ENCODE measurements around the gene CDH4.

CDH4 gene

DNA sequence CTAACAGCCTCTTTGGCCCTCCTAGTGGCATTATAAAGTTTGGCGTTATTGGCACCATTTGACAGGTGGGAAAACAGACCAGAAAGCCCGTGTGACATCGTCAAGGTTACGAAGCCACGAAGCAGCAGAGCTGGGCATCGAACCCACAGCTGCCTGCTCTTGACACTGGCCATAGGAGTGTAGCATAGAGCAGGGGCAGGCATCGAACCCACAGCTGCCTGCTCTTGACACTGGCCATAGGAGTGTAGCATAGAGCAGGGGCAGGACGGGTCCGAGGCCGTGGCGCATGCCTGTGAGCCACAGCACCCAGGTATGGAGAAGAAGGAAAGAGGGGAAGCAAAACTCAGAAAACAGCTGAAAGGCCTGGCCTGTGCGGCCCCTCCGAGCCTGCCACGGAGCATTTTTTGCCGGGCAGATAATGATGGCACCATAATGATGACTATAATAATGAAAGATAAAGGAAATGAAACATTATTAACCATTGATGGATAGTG is 33.1 kb downstream of the CDH4 start:
- WGBS (ENCODE audit: extremely low coverage, insufficient coverage, insufficient read length) = no CpG with 5 or more reads among the region's 15 CpGs
- no peaks in the 10 kb centered on the region for H3K27me3 ChIP-seq (ENCODE audit: insufficient read depth, low read length)
- H2AK5ac ChIP-seq (ENCODE audit: low read length) = no peak overlapping the region
- H3K27ac ChIP-seq (ENCODE audit: low read depth, low read length) = no peak overlapping the region
- no peaks in the 10 kb centered on the region for H3K79me1 ChIP-seq (ENCODE audit: low read length)
- H2BK5ac ChIP-seq (ENCODE audit: low read depth, low read length, poor library complexity) = no peak overlapping the region
- H3K23ac ChIP-seq (ENCODE audit: low read length) = no peak overlapping the region
- H3K4ac ChIP-seq (ENCODE audit: low read depth, low read length) = no peak overlapping the region
- H3K14ac ChIP-seq (ENCODE audit: low read length) = no peak overlapping the region
- no peaks in the 10 kb centered on the region for H3K79me2 ChIP-seq (ENCODE audit: control insufficient read depth, insufficient read depth, low read length, poor library complexity)
- no peak for DNase-seq
- H3K4me1 ChIP-seq (ENCODE audit: control insufficient read depth in 1 of 2, insufficient read depth in 2 of 2, low read length in 2 of 2) = no peaks in the 10 kb centered on the region
- no peak overlapping the region for H2AFZ ChIP-seq (ENCODE audit: insufficient read depth, low read length, poor library complexity)
- no peak overlapping the region for H2BK12ac ChIP-seq (ENCODE audit: low read length)
- no peaks in the 10 kb centered on the region for H3K36me3 ChIP-seq (ENCODE audit: control insufficient read depth in 1 of 2, insufficient read depth in 2 of 2, low read length in 2 of 2)
- H3K18ac ChIP-seq (ENCODE audit: low read length) = no peak overlapping the region
- no peak overlapping the region for H4K8ac ChIP-seq (ENCODE audit: low read depth, low read length)
- no peak overlapping the region for H3K4me3 ChIP-seq (ENCODE audit: low read depth, low read length)
- no peak overlapping the region for H4K91ac ChIP-seq (ENCODE audit: low read depth, low read length)
- H2BK120ac ChIP-seq (ENCODE audit: insufficient read depth, low read length, poor library complexity) = no peak overlapping the region
- H3K9ac ChIP-seq (ENCODE audit: low read length) = no peak overlapping the region
- no peak overlapping the region for H3K4me2 ChIP-seq (ENCODE audit: low read length)
- H4K12ac ChIP-seq (ENCODE audit: low read depth, low read length) = no peak overlapping the region
- peaks cover 13% of the 10 kb centered on the region for H3K9me3 ChIP-seq (ENCODE audit: insufficient read depth, low read depth, low read length)

DNA sequence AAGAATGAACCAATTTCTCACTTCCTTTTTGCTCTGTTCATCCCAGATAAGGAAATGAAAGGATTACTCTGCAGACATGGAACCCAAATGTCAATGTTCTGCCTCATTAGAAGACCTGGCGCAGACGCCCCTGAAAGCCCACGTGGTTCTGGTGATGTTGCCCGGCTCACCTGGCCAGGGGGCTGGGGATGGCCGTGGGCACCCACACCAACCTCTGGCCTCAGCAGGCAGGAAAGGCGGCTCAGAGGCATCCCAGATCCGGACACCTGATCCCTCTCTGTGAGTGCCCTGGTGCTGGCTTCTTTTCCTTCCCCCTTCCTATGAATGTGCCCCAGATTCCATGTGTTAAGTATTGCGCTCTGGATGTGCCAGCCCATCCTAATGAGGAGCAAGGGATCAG is 33.6 kb downstream of the CDH4 start:
- Histone ChIP-seq H4K12ac (ENCODE audit: low read depth, low read length) (no peak overlapping the region), H3K9me3 (ENCODE audit: insufficient read depth, low read depth, low read length) (peaks cover 16% of the 10 kb centered on the region), H3K23ac (ENCODE audit: low read length) (no peak overlapping the region), H3K4me2 (ENCODE audit: low read length) (no peak overlapping the region), H2BK5ac (ENCODE audit: low read depth, low read length, poor library complexity) (no peak overlapping the region), H3K4ac (ENCODE audit: low read depth, low read length) (no peak overlapping the region), H2AFZ (ENCODE audit: insufficient read depth, low read length, poor library complexity) (no peak overlapping the region), H4K91ac (ENCODE audit: low read depth, low read length) (no peak overlapping the region), H3K27ac (ENCODE audit: low read depth, low read length) (no peak overlapping the region), H3K14ac (ENCODE audit: low read length) (no peak overlapping the region), H4K8ac (ENCODE audit: low read depth, low read length) (no peak overlapping the region), H3K4me3 (ENCODE audit: low read depth, low read length) (no peak overlapping the region), H2BK12ac (ENCODE audit: low read length) (no peak overlapping the region), H3K79me1 (ENCODE audit: low read length) (no peaks in the 10 kb centered on the region), H2AK5ac (ENCODE audit: low read length) (no peak overlapping the region), H3K9ac (ENCODE audit: low read length) (no peak overlapping the region), H3K79me2 (ENCODE audit: control insufficient read depth, insufficient read depth, low read length, poor library complexity) (no peaks in the 10 kb centered on the region), H3K4me1 (ENCODE audit: control insufficient read depth in 1 of 2, insufficient read depth in 2 of 2, low read length in 2 of 2) (no peaks in the 10 kb centered on the region), H3K36me3 (ENCODE audit: control insufficient read depth in 1 of 2, insufficient read depth in 2 of 2, low read length in 2 of 2) (no peaks in the 10 kb centered on the region), H3K18ac (ENCODE audit: low read length) (no peak overlapping the region), H3K27me3 (ENCODE audit: insufficient read depth, low read length) (no peaks in the 10 kb centered on the region), H2BK120ac (ENCODE audit: insufficient read depth, low read length, poor library complexity) (no peak overlapping the region)
- no CpG with 5 or more reads among the region's 8 CpGs for WGBS (ENCODE audit: extremely low coverage, insufficient coverage, insufficient read length)
- no peak for DNase-seq

- no peak overlapping the region for H3K23ac ChIP-seq (ENCODE audit: low read length)
- no peaks in the 10 kb centered on the region for H3K79me2 ChIP-seq (ENCODE audit: control insufficient read depth, insufficient read depth, low read length, poor library complexity)
- peaks cover 12% of the 10 kb centered on the region for H3K9me3 ChIP-seq (ENCODE audit: insufficient read depth, low read depth, low read length)
- no peak overlapping the region for H4K91ac ChIP-seq (ENCODE audit: low read depth, low read length)
- no peak overlapping the region for H4K12ac ChIP-seq (ENCODE audit: low read depth, low read length)
- H3K9ac ChIP-seq (ENCODE audit: low read length) = no peak overlapping the region
- H2BK120ac ChIP-seq (ENCODE audit: insufficient read depth, low read length, poor library complexity) = no peak overlapping the region
- no peaks in the 10 kb centered on the region for H3K79me1 ChIP-seq (ENCODE audit: low read length)
- no peak overlapping the region for H2AFZ ChIP-seq (ENCODE audit: insufficient read depth, low read length, poor library complexity)
- H3K4me1 ChIP-seq (ENCODE audit: control insufficient read depth in 1 of 2, insufficient read depth in 2 of 2, low read length in 2 of 2) = no peaks in the 10 kb centered on the region
- no peak overlapping the region for H3K4ac ChIP-seq (ENCODE audit: low read depth, low read length)
- no peak overlapping the region for H3K14ac ChIP-seq (ENCODE audit: low read length)
- no peak for DNase-seq
- no peak overlapping the region for H4K8ac ChIP-seq (ENCODE audit: low read depth, low read length)
- no peak overlapping the region for H2BK5ac ChIP-seq (ENCODE audit: low read depth, low read length, poor library complexity)
- no peaks in the 10 kb centered on the region for H3K27me3 ChIP-seq (ENCODE audit: insufficient read depth, low read length)
- no peak overlapping the region for H3K4me3 ChIP-seq (ENCODE audit: low read depth, low read length)
- no CpG with 5 or more reads among the region's 15 CpGs for WGBS (ENCODE audit: extremely low coverage, insufficient coverage, insufficient read length)
- no peaks in the 10 kb centered on the region for H3K36me3 ChIP-seq (ENCODE audit: control insufficient read depth in 1 of 2, insufficient read depth in 2 of 2, low read length in 2 of 2)
- H3K18ac ChIP-seq (ENCODE audit: low read length) = no peak overlapping the region
- H2BK12ac ChIP-seq (ENCODE audit: low read length) = no peak overlapping the region
- no peak overlapping the region for H3K4me2 ChIP-seq (ENCODE audit: low read length)
- no peak overlapping the region for H2AK5ac ChIP-seq (ENCODE audit: low read length)
- no peak overlapping the region for H3K27ac ChIP-seq (ENCODE audit: low read depth, low read length)
Observed at GRCh38 chr20:61287583-61288275, 35.7 kb downstream of the CDH4 start.

- H4K12ac ChIP-seq (ENCODE audit: low read depth, low read length) = no peak overlapping the region
- H3K4me3 ChIP-seq (ENCODE audit: low read depth, low read length) = no peak overlapping the region
- no peak overlapping the region for H3K27ac ChIP-seq (ENCODE audit: low read depth, low read length)
- no peaks in the 10 kb centered on the region for H3K79me2 ChIP-seq (ENCODE audit: control insufficient read depth, insufficient read depth, low read length, poor library complexity)
- H3K23ac ChIP-seq (ENCODE audit: low read length) = no peak overlapping the region
- no peak overlapping the region for H4K91ac ChIP-seq (ENCODE audit: low read depth, low read length)
- H3K27me3 ChIP-seq (ENCODE audit: insufficient read depth, low read length) = no peaks in the 10 kb centered on the region
- H3K18ac ChIP-seq (ENCODE audit: low read length) = no peak overlapping the region
- no peak overlapping the region for H2BK120ac ChIP-seq (ENCODE audit: insufficient read depth, low read length, poor library complexity)
- no peak overlapping the region for H3K4ac ChIP-seq (ENCODE audit: low read depth, low read length)
- no peaks in the 10 kb centered on the region for H3K4me1 ChIP-seq (ENCODE audit: control insufficient read depth in 1 of 2, insufficient read depth in 2 of 2, low read length in 2 of 2)
- no peak overlapping the region for H2AK5ac ChIP-seq (ENCODE audit: low read length)
- H2AFZ ChIP-seq (ENCODE audit: insufficient read depth, low read length, poor library complexity) = no peak overlapping the region
- no peak overlapping the region for H2BK5ac ChIP-seq (ENCODE audit: low read depth, low read length, poor library complexity)
- no peak overlapping the region for H4K8ac ChIP-seq (ENCODE audit: low read depth, low read length)
- H3K79me1 ChIP-seq (ENCODE audit: low read length) = no peaks in the 10 kb centered on the region
- no CpG with 5 or more reads among the region's 17 CpGs for WGBS (ENCODE audit: extremely low coverage, insufficient coverage, insufficient read length)
- H3K14ac ChIP-seq (ENCODE audit: low read length) = no peak overlapping the region
- no peak overlapping the region for H2BK12ac ChIP-seq (ENCODE audit: low read length)
- H3K9me3 ChIP-seq (ENCODE audit: insufficient read depth, low read depth, low read length) = peaks cover 11% of the 10 kb centered on the region
- DNase-seq = no peak
- no peaks in the 10 kb centered on the region for H3K36me3 ChIP-seq (ENCODE audit: control insufficient read depth in 1 of 2, insufficient read depth in 2 of 2, low read length in 2 of 2)
- no peak overlapping the region for H3K4me2 ChIP-seq (ENCODE audit: low read length)
- H3K9ac ChIP-seq (ENCODE audit: low read length) = no peak overlapping the region
Observed at GRCh38 chr20:61288331-61288784, 36.3 kb downstream of the CDH4 start.
